ELF-1 (cell line): ENCODE data around the gene RNF168.
"Not testable (repeated sequence)": the region's sequence is repeated elsewhere in the genome, so short reads cannot be mapped to it uniquely, and the experiment has no call there.

Source experiments
- DNase-seq: peaks from one replicate; pipeline ENCODE4 v3.0.0-alpha.2; 2016; ENCODE audit warnings: low read depth, low spot score

The RNF168 gene

GRCh38 chr3:196503196-196504076, at the start of gene RNF168:
Gene RNF168, minus strand, starts transcription at chr3:196503768. Its CDS starts 595 bp downstream, at chr3:196503173.
- peak; percentile 98 for DNase-seq

- no peak for DNase-seq
These were observed 48.7 kb upstream of the RNF168 start for GRCh38 chr3:196552253-196552652.

- DNase-seq = not testable (repeated sequence)
These were observed 46.6 kb upstream of the RNF168 start for GRCh38 chr3:196550172-196550571.

- not testable (repeated sequence) for DNase-seq
These were observed 45.7 kb upstream of the RNF168 start for GRCh38 chr3:196549312-196549711.

- DNase-seq = no peak
These were observed 43.5 kb upstream of the RNF168 start for GRCh38 chr3:196547067-196547466.

- DNase-seq = no peak
These were observed 43.0 kb upstream of the RNF168 start for GRCh38 chr3:196546537-196546936.

GRCh38 chr3:196544491-196544992, 41.0 kb upstream of the RNF168 start:
- DNase-seq = no peak

- no peak for DNase-seq
These were observed 38.3 kb upstream of the RNF168 start for GRCh38 chr3:196541684-196542445.

GRCh38 chr3:196537319-196537984, 33.9 kb upstream of the RNF168 start:
- DNase-seq = peak; percentile 40

- DNase-seq = peak; percentile 76
These were observed 29.7 kb upstream of the RNF168 start for GRCh38 chr3:196533260-196533681.

GRCh38 chr3:196531418-196531817, 27.9 kb upstream of the RNF168 start:
- no peak for DNase-seq

- peak; percentile 90 for DNase-seq
These were observed 25.2 kb upstream of the RNF168 start for GRCh38 chr3:196528639-196529233.

- DNase-seq = no peak
These were observed 21.6 kb upstream of the RNF168 start for GRCh38 chr3:196525141-196525540.

- peak; percentile 21 for DNase-seq
These were observed 21.0 kb upstream of the RNF168 start for GRCh38 chr3:196524527-196524926.

- DNase-seq = no peak
These were observed 20.3 kb upstream of the RNF168 start for GRCh38 chr3:196523841-196524240.

GRCh38 chr3:196521291-196521690, 17.7 kb upstream of the RNF168 start:
- not testable (repeated sequence) for DNase-seq

GRCh38 chr3:196519718-196520082, 16.1 kb upstream of the RNF168 start:
- no peak for DNase-seq

GRCh38 chr3:196518966-196519717, 15.6 kb upstream of the RNF168 start:
- DNase-seq = peak; percentile 58

GRCh38 chr3:196517919-196518318, 14.4 kb upstream of the RNF168 start:
- peak; percentile 48 for DNase-seq

GRCh38 chr3:196517162-196517800, 13.7 kb upstream of the RNF168 start:
- no peak for DNase-seq
